ENCODE data around the gene HSD17B8. TPM values are rescaled to one million over a fixed set of nuclear protein-coding genes. Genes with fewer than 3 reads are reported as not detected.
A peak's percentile ranks its signal among the peaks of the same experiment; 100 is the strongest.

The HSD17B8 gene
- polyA plus RNA-seq, 1 donor (not counting 4 experiments of a cell fraction or from before 2014, with no cell fraction given) = 18.6 TPM

- no peaks in the 10 kb centered on the region for H3K9me1 ChIP-seq (ENCODE audit: control insufficient read depth, extremely low read depth, insufficient read depth, low read length)
- no peak overlapping the region for H3K4me3 ChIP-seq (ENCODE audit: control insufficient read depth in 2 of 3, extremely low read depth in 1 of 3, insufficient read depth in 2 of 3, low read depth in 1 of 3, low read length in 3 of 3)
- DNase-seq (ENCODE audit: low read depth, low spot score) = no peak
- no peak for FAIRE-seq
- TF ChIP-seq EZH2 (IDR thresholded peaks at IDR 0.05; ENCODE audit: low read length) (no peak), CTCF (optimal IDR thresholded peaks at IDR 0.05 in 1 of 3, IDR thresholded peaks at IDR 0.05 in 1 of 3, conservative IDR thresholded peaks at IDR 0.05 in 1 of 3; ENCODE audit: extremely low read depth in 1 of 3, insufficient read depth in 2 of 3, low read length in 3 of 3) (no peak)
- peaks cover 7% of the 10 kb centered on the region for H3K27me3 ChIP-seq (ENCODE audit: control insufficient read depth, extremely low read depth, insufficient read depth, low read length)
- peak overlapping the region; percentile 15 for H2AFZ ChIP-seq (ENCODE audit: control insufficient read depth, low read length)
- no peak overlapping the region for H3K4me2 ChIP-seq (ENCODE audit: control insufficient read depth, extremely low read depth, insufficient read depth, low read depth, low read length)
- H3K27ac ChIP-seq (ENCODE audit: control insufficient read depth, insufficient read depth, low read length) = no peak overlapping the region
- H4K20me1 ChIP-seq (ENCODE audit: control insufficient read depth, extremely low read depth, insufficient read depth, low read length) = no peaks in the 10 kb centered on the region
- peaks cover 11% of the 10 kb centered on the region for H3K4me1 ChIP-seq (ENCODE audit: control insufficient read depth, extremely low read depth, insufficient read depth, low read length)
- H3K9ac ChIP-seq (ENCODE audit: control insufficient read depth, extremely low read depth, insufficient read depth, low read length) = no peak overlapping the region
- H3K36me3 ChIP-seq (ENCODE audit: control insufficient read depth in 2 of 2, extremely low read depth in 1 of 2, insufficient read depth in 2 of 2, low read length in 2 of 2) = no peaks in the 10 kb centered on the region
- dilution Hi-C loops (cut with MboI; ENCODE audit: extremely low pct_ligation_motif_present, low sequenced_read_pairs) = no loop called here
- H3K79me2 ChIP-seq (ENCODE audit: control insufficient read depth, insufficient read depth, low read length) = no peaks in the 10 kb centered on the region
- no peaks in the 10 kb centered on the region for H3K9me3 ChIP-seq (ENCODE audit: control insufficient read depth, low read depth, low read length)
Observed at GRCh38 chr6:33163540-33163939, 40.9 kb upstream of the HSD17B8 start.

GRCh38 chr6:33164176-33164575 lies 40.3 kb upstream of the HSD17B8 start:
- DNase-seq (ENCODE audit: low read depth, low spot score) = no peak
- Histone ChIP-seq H3K4me3 (ENCODE audit: control insufficient read depth in 2 of 3, extremely low read depth in 1 of 3, insufficient read depth in 2 of 3, low read depth in 1 of 3, low read length in 3 of 3) (no peak overlapping the region), H3K4me2 (ENCODE audit: control insufficient read depth, extremely low read depth, insufficient read depth, low read depth, low read length) (no peak overlapping the region), H3K4me1 (ENCODE audit: control insufficient read depth, extremely low read depth, insufficient read depth, low read length) (peaks cover 11% of the 10 kb centered on the region), H3K36me3 (ENCODE audit: control insufficient read depth in 2 of 2, extremely low read depth in 1 of 2, insufficient read depth in 2 of 2, low read length in 2 of 2) (no peaks in the 10 kb centered on the region), H3K27ac (ENCODE audit: control insufficient read depth, insufficient read depth, low read length) (no peak overlapping the region), H3K27me3 (ENCODE audit: control insufficient read depth, extremely low read depth, insufficient read depth, low read length) (peaks cover 7% of the 10 kb centered on the region), H4K20me1 (ENCODE audit: control insufficient read depth, extremely low read depth, insufficient read depth, low read length) (no peaks in the 10 kb centered on the region), H3K9me1 (ENCODE audit: control insufficient read depth, extremely low read depth, insufficient read depth, low read length) (no peaks in the 10 kb centered on the region), H3K79me2 (ENCODE audit: control insufficient read depth, insufficient read depth, low read length) (no peaks in the 10 kb centered on the region), H2AFZ (ENCODE audit: control insufficient read depth, low read length) (no peak overlapping the region), H3K9ac (ENCODE audit: control insufficient read depth, extremely low read depth, insufficient read depth, low read length) (no peak overlapping the region), H3K9me3 (ENCODE audit: control insufficient read depth, low read depth, low read length) (no peaks in the 10 kb centered on the region)
- TF ChIP-seq CTCF (optimal IDR thresholded peaks at IDR 0.05 in 1 of 3, IDR thresholded peaks at IDR 0.05 in 1 of 3, conservative IDR thresholded peaks at IDR 0.05 in 1 of 3; ENCODE audit: extremely low read depth in 1 of 3, insufficient read depth in 2 of 3, low read length in 3 of 3) (no peak), EZH2 (IDR thresholded peaks at IDR 0.05; ENCODE audit: low read length) (no peak)
- no peak for FAIRE-seq
- dilution Hi-C loops (cut with MboI; ENCODE audit: extremely low pct_ligation_motif_present, low sequenced_read_pairs) = no loop called here

All from keratinocyte (primary cell).